G401.6 (cell line): ENCODE measurements around the gene CD300LB.
"Not testable (repeated sequence)": the region's sequence is repeated elsewhere in the genome, so short reads cannot be mapped to it uniquely, and the experiment has no call there.

ENCODE experiments used
- FAIRE-seq: peaks from 2 replicates; lab custom pipeline; 2012; peaks lifted over from hg19 to GRCh38; lab: Jason Lieb, UNC

The CD300LB gene

GRCh38 chr17:74490716-74491115 lies 40.6 kb downstream of the CD300LB start:
- FAIRE-seq: no peak

- FAIRE-seq: not testable (repeated sequence)
These were observed 43.0 kb downstream of the CD300LB start for GRCh38 chr17:74488276-74488675.

GRCh38 chr17:74485841-74486240 lies 45.4 kb downstream of the CD300LB start:
- no peak for FAIRE-seq

- no peak for FAIRE-seq
These were observed 46.1 kb downstream of the CD300LB start for GRCh38 chr17:74485022-74485743.

GRCh38 chr17:74484066-74484465 lies 47.2 kb downstream of the CD300LB start:
- FAIRE-seq: no peak

- FAIRE-seq: no peak
These were observed 49.7 kb downstream of the CD300LB start for GRCh38 chr17:74481621-74482020.

- FAIRE-seq: no peak
These were observed 51.0 kb downstream of the CD300LB start for GRCh38 chr17:74480290-74480689.

GRCh38 chr17:74478420-74479100 lies 52.7 kb downstream of the CD300LB start:
- no peak for FAIRE-seq

- no peak for FAIRE-seq
These were observed 53.9 kb downstream of the CD300LB start for GRCh38 chr17:74477411-74477810.

GRCh38 chr17:74475189-74475588 lies 56.1 kb downstream of the CD300LB start:
- no peak for FAIRE-seq

- no peak for FAIRE-seq
These were observed 57.1 kb downstream of the CD300LB start for GRCh38 chr17:74474043-74474792.

GRCh38 chr17:74473294-74473693 lies 58.0 kb downstream of the CD300LB start:
- FAIRE-seq: no peak

- no peak for FAIRE-seq
These were observed 58.4 kb downstream of the CD300LB start for GRCh38 chr17:74472890-74473289.

GRCh38 chr17:74471341-74471740 lies 59.9 kb downstream of the CD300LB start:
- no peak for FAIRE-seq
